GM18511 (cell line): ENCODE results near the gene MICAL2.

ENCODE experiments used
- ATAC-seq: cut with Tn5 transposase; IDR thresholded peaks from one replicate; pipeline ENCODE4 v1.9.1; 2021; ENCODE audit warnings: mild to moderate bottlenecking, moderate library complexity; ENCODE audit not compliant: unreplicated experiment

The MICAL2 gene

GRCh38 chr11:12077535-12078280, 32.7 kb upstream of the MICAL2 start:
- ATAC-seq, result no peak

GRCh38 chr11:12079726-12080556, 30.4 kb upstream of the MICAL2 start:
- ATAC-seq, result no peak

GRCh38 chr11:12083380-12083779, 27.0 kb upstream of the MICAL2 start:
- no peak for ATAC-seq

GRCh38 chr11:12084256-12084655, 26.1 kb upstream of the MICAL2 start:
- ATAC-seq, result no peak

GRCh38 chr11:12085371-12086251, 24.8 kb upstream of the MICAL2 start:
- no peak for ATAC-seq

- no peak for ATAC-seq
These were observed 23.9 kb upstream of the MICAL2 start for GRCh38 chr11:12086271-12087074.

GRCh38 chr11:12087075-12088004, 23.1 kb upstream of the MICAL2 start:
- ATAC-seq, result no peak

- no peak for ATAC-seq
These were observed 22.3 kb upstream of the MICAL2 start for GRCh38 chr11:12088047-12088481.

- ATAC-seq, result no peak
These were observed 21.9 kb upstream of the MICAL2 start for GRCh38 chr11:12088531-12088930.

GRCh38 chr11:12089041-12089440, 21.3 kb upstream of the MICAL2 start:
- no peak for ATAC-seq

GRCh38 chr11:12089473-12089872, 20.9 kb upstream of the MICAL2 start:
- no peak for ATAC-seq

GRCh38 chr11:12090061-12090591, 20.3 kb upstream of the MICAL2 start:
- ATAC-seq, result no peak

- no peak for ATAC-seq
These were observed 19.6 kb upstream of the MICAL2 start for GRCh38 chr11:12090761-12091258.

- no peak for ATAC-seq
These were observed 18.3 kb upstream of the MICAL2 start for GRCh38 chr11:12091956-12092558.

- no peak for ATAC-seq
These were observed 17.7 kb upstream of the MICAL2 start for GRCh38 chr11:12092714-12093113.

- no peak for ATAC-seq
These were observed 15.3 kb upstream of the MICAL2 start for GRCh38 chr11:12094872-12095800.

- no peak for ATAC-seq
These were observed 13.2 kb upstream of the MICAL2 start for GRCh38 chr11:12097219-12097618.
